Kidney (tissue), 14 donors: ENCODE data around the gene STX8. TPM values are rescaled to one million over a fixed set of nuclear protein-coding genes. Genes with fewer than 3 reads are reported as not detected.

Experiments used
- DNase-seq, 5 donors: peaks; one replicate each; pipeline ENCODE4 v3.0.0-alpha.2; 2013 to 2020
- FAIRE-seq: peaks from 2 replicates; lab custom pipeline; 2012; peaks lifted over from hg19 to GRCh38; lab: Jason Lieb, UNC
- H3K27ac ChIP-seq, 2 donors: one replicate each; pipeline ENCODE4 v1.7.0; 2013; ENCODE audit warnings: low read depth in 2 of 2, low read length in 2 of 2, inconsistent platforms in 1 of 2
- H3K27me3 ChIP-seq: one replicate; pipeline ENCODE4 v1.7.1; 2013; ENCODE audit warnings: low read length, inconsistent platforms; ENCODE audit not compliant: control insufficient read depth, insufficient read depth
- H3K36me3 ChIP-seq, 3 donors: one replicate each; pipeline versions ENCODE4 v1.7.0 to v1.7.1; 2013; ENCODE audit warnings: low read length in 3 of 3, control low read depth in 1 of 3, inconsistent platforms in 1 of 3; ENCODE audit not compliant: insufficient read depth in 3 of 3, control insufficient read depth in 2 of 3
- H3K4me1 ChIP-seq, 3 donors: one replicate each; pipeline versions ENCODE4 v1.7.0 to v1.7.1; 2013; ENCODE audit warnings: low read length in 3 of 3, inconsistent platforms in 1 of 3, low read depth in 1 of 3; ENCODE audit not compliant: control insufficient read depth in 2 of 3, insufficient read depth in 2 of 3
- H3K4me3 ChIP-seq, 3 donors: one replicate each; pipeline versions ENCODE4 v1.7.0 to v1.8.1; 2013; ENCODE audit warnings: low read length in 3 of 3, control low read depth in 1 of 3, inconsistent platforms in 1 of 3
- H3K9ac ChIP-seq, 3 donors: one replicate each; pipeline versions ENCODE4 v1.7.0 to v1.7.1; 2013; ENCODE audit warnings: low read length in 3 of 3, control low read depth in 1 of 3, inconsistent platforms in 1 of 3
- H3K9me3 ChIP-seq, 3 donors: one replicate each; pipeline versions ENCODE4 v1.7.0 to v1.7.1; 2013; ENCODE audit warnings: low read length in 3 of 3, control low read depth in 1 of 3, inconsistent platforms in 1 of 3; ENCODE audit not compliant: control insufficient read depth in 2 of 3, insufficient read depth in 1 of 3
- CTCF ChIP-seq: IDR thresholded peaks from 3 replicates; pipeline ENCODE4 v1.5.1; 2012; ENCODE audit warnings: mild to moderate bottlenecking, moderate library complexity, borderline replicate concordance; ENCODE audit not compliant: insufficient read depth; ENCODE audit errors: extremely low read depth
- intact Hi-C: fragments of 100-400 bp; cut with DNase I; formaldehyde crosslinking; loops from one replicate; pipeline ENCODE4 v1.11.1; 2022
- polyA plus RNA-seq: library from polyadenylated mRNA; stranded (reverse); fragments of 350-450 nt; fragmentation: Illumina TruSeq; extraction: RNeasy Lipid Tissue Mini Kit (QIAGEN cat#74804); gene quantifications from one replicate; pipeline ENCODE4 v1.2.3, GENCODE V29; 2014; ENCODE audit warnings: low read depth, low replicate concordance; ENCODE audit not compliant: insufficient read depth
- total RNA-seq: library from RNA; stranded (reverse); fragmentation: NEBNext Ultra II Directional; extraction: Animal tissue kit (Norgen Biotek cat#: 25700); gene quantifications from one replicate; pipeline ENCODE4 v1.2.1, GENCODE V29; 2021
- donor health status: control.
- donor health status: control.
- donor health status: control.
- donor health status: control.
- donor health status: control.
- donor health status: DM: yes; HTN: yes; CAD: no.
- donor health status: Normal renal cell carcinoma (clear cell type).

Gene STX8
- total and polyA plus RNA-seq, 2 donors from 2014 or later = 67.2 to 127 TPM

GRCh38 chr17:9206741-9207332 is 368.8 kb downstream of the STX8 start:
- Histone ChIP-seq H3K27me3 (no peaks in the 10 kb centered on the region), H3K27ac (no peak overlapping the region), H3K4me1 (peaks cover 0 to 2% (median 0%) of the 10 kb centered on the region in 3 donors), H3K9ac (no peak overlapping the region), H3K4me3 (no peak overlapping the region), H3K36me3 (no peaks in the 10 kb centered on the region), H3K9me3 (no peaks in the 10 kb centered on the region)
- no peak for FAIRE-seq
- intact Hi-C loops = no loop called here
- TF ChIP-seq CTCF = no peak
- peak in 3 of 5 donors; percentile 5 to 65 (median 49) for DNase-seq

- H3K4me1 ChIP-seq = peaks cover 0 to 2% (median 0%) of the 10 kb centered on the region in 3 donors
- FAIRE-seq = no peak
Measured at GRCh38 chr17:9206410-9206703, 369.3 kb downstream of the STX8 start.

GRCh38 chr17:9205520-9206409 is 369.9 kb downstream of the STX8 start:
- Histone ChIP-seq H3K36me3 (no peaks in the 10 kb centered on the region), H3K4me3 (no peak overlapping the region), H3K9me3 (no peaks in the 10 kb centered on the region), H3K27ac (no peak overlapping the region), H3K4me1 (peaks cover 0 to 2% (median 0%) of the 10 kb centered on the region in 3 donors), H3K27me3 (no peaks in the 10 kb centered on the region), H3K9ac (no peak overlapping the region)
- FAIRE-seq (no peak), DNase-seq (peak in 1 of 5 donors; percentile 44)
- no peak for TF ChIP-seq CTCF
- intact Hi-C loops = no loop called here

More at GRCh38 chr17:9206410-9206703, 369.3 kb downstream of the STX8 start:
- no peaks in the 10 kb centered on the region for H3K9me3 ChIP-seq
- no peak for TF ChIP-seq CTCF
- no peaks in the 10 kb centered on the region for H3K36me3 ChIP-seq
- H3K4me3 ChIP-seq = no peak overlapping the region
- DNase-seq = peak in 1 of 5 donors; percentile 54
- H3K27me3 ChIP-seq = no peaks in the 10 kb centered on the region
- H3K9ac ChIP-seq = no peak overlapping the region
- no peak overlapping the region for H3K27ac ChIP-seq
- intact Hi-C loops = no loop called here
